Memory B cell (primary cell): ENCODE measurements around the gene MDH2.
"Not testable (repeated sequence)": the region's sequence is repeated elsewhere in the genome, so short reads cannot be mapped to it uniquely, and the experiment has no call there.

Source experiments
- ATAC-seq: fragments of 150-1000 bp; cut with Tn5 transposase; 2 replicates; pipeline ENCODE4 v1.10.0; 2021; ENCODE audit warnings: low read depth, mild to moderate bottlenecking, moderate library complexity
- DNase-seq, 2 donors: peaks; one replicate each; pipeline ENCODE4 v3.0.0; 2022; ENCODE audit warnings: low spot score in 2 of 2
- H3K27ac Mint-ChIP-seq: one replicate; pipeline ENCODE4 v1.8.0; 2022; ENCODE audit warnings: mild to moderate bottlenecking, moderate library complexity, mixed read lengths
- H3K27me3 Mint-ChIP-seq: one replicate; pipeline ENCODE4 v1.8.0; 2022; ENCODE audit warnings: mixed read lengths
- H3K36me3 Mint-ChIP-seq: one replicate; pipeline ENCODE4 v1.8.0; 2022; ENCODE audit warnings: mild to moderate bottlenecking, mixed read lengths
- H3K4me1 Mint-ChIP-seq: one replicate; pipeline ENCODE4 v1.8.0; 2022; ENCODE audit warnings: mixed read lengths
- H3K4me3 Mint-ChIP-seq: one replicate; pipeline ENCODE4 v1.8.0; 2022; ENCODE audit warnings: mild to moderate bottlenecking, moderate library complexity, mixed read lengths
- H3K9me3 Mint-ChIP-seq: one replicate; pipeline ENCODE4 v1.8.0; 2022; ENCODE audit warnings: mixed read lengths

MDH2 gene

DNA sequence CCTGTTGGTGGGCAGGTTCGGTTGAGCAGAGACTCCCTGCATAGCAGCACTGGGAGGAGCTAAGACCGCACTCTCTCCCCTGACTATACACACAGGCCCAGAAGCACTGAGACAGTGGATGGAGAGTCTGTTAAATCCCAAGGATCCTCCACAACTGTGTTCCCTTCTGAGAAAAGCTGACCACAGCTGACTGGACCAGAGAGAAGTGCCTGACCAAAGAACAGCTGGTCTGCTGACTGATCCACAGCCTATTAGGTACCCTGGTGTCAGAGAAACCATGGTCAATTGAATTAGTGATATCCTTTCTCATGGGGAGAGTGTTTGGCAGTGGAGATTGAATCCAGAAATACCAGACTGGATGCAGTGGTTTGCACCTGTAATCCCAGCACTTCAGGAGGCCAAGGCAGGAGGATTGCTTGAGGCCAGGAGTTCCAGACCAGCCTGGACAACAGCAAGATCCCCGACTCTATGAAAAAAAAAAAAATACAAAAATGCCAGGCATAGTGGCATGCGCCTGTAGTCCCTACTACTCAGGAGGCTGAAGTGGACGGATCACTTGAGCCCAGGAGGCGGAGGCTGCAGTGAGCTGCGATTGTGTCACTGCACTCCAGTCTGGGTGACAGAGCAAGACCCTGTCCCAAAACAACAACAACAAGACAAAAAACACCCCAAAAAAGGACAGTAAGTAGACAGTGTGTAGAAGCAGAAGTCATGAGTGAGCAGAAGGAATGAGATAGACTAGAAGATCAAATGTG, 25.7 kb upstream of the MDH2 start:
- Mint-ChIP-seq H3K4me1 (peaks cover 5% of the 10 kb centered on the region), H3K27ac (no peak overlapping the region), H3K4me3 (no peak overlapping the region), H3K27me3 (no peaks in the 10 kb centered on the region), H3K36me3 (peaks cover 27% of the 10 kb centered on the region), H3K9me3 (no peaks in the 10 kb centered on the region)
- DNase-seq (no peak), ATAC-seq (no peak)

- peaks cover 5% of the 10 kb centered on the region for H3K4me1 Mint-ChIP-seq
- peak overlapping the region; percentile 17 for H3K27ac Mint-ChIP-seq
- ATAC-seq (no peak), DNase-seq (no peak)
- H3K9me3 Mint-ChIP-seq = no peaks in the 10 kb centered on the region
- no peaks in the 10 kb centered on the region for H3K27me3 Mint-ChIP-seq
- no peak overlapping the region for H3K4me3 Mint-ChIP-seq
- H3K36me3 Mint-ChIP-seq = peaks cover 25% of the 10 kb centered on the region
These were observed 24.9 kb upstream of the MDH2 start for GRCh38 chr7:76023002-76023401.

DNA sequence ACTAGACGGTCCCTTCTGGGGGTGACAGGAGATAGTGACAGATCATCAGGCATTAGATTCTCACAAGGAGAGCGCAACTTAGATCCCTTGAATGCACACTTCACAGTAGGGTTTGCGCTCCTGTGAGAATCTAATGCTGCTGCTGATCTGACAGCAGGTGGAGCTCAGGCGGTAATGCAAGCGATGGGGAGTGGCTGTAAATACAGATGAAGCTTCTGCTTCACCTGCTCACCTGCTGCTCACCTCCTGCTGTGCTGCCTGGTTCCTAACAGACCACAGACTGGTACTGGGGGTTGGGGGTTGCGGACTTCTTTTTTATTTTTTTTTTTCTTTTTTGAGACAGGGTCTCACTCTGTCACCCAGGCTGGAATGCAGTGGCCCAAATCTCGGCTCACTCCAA, 18.2 kb upstream of the MDH2 start:
- DNase-seq, H3K4me1 Mint-ChIP-seq, H3K27ac Mint-ChIP-seq, H3K4me3 Mint-ChIP-seq, H3K27me3 Mint-ChIP-seq, ATAC-seq, H3K9me3 Mint-ChIP-seq: not testable (repeated sequence)
- H3K36me3 Mint-ChIP-seq = peaks cover 17% of the 10 kb centered on the region

DNA sequence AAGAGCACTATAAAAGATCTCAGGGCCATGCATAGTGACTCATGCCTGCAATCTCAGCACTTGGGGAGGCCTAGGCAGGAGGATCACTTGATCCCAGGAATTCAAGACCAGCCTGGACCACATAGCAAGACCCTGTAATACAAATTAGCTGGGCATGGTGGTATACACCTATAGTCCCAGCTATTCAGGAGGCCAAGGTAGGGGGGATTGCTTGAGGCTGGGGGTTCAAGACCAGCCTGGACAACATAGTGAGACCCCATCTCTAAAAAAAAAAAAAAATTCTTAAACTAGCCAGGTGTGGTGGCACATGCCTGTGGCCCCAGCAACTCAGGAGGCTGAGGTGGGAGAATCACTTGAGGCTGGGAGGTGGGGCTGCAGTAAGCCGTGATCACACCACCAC, 15.9 kb upstream of the MDH2 start:
- Mint-ChIP-seq H3K4me3 (no peak overlapping the region), H3K36me3 (peaks cover 6% of the 10 kb centered on the region), H3K9me3 (no peaks in the 10 kb centered on the region), H3K27me3 (no peaks in the 10 kb centered on the region), H3K4me1 (peaks cover 2% of the 10 kb centered on the region), H3K27ac (no peak overlapping the region)
- DNase-seq = no peak
- no peak for ATAC-seq

GRCh38 chr7:76037310-76037709, 10.6 kb upstream of the MDH2 start:
- Mint-ChIP-seq H3K27me3 (no peaks in the 10 kb centered on the region), H3K4me1 (peaks cover 8% of the 10 kb centered on the region), H3K36me3 (peaks cover 1% of the 10 kb centered on the region), H3K4me3 (no peak overlapping the region), H3K27ac (no peak overlapping the region), H3K9me3 (no peaks in the 10 kb centered on the region)
- no peak for DNase-seq
- ATAC-seq = no peak

- Mint-ChIP-seq H3K27ac (no peak overlapping the region), H3K27me3 (no peaks in the 10 kb centered on the region), H3K9me3 (no peaks in the 10 kb centered on the region), H3K4me3 (no peak overlapping the region), H3K36me3 (peaks cover 4% of the 10 kb centered on the region), H3K4me1 (peaks cover 9% of the 10 kb centered on the region)
- no peak for ATAC-seq
- DNase-seq = no peak
These were observed 7.8 kb upstream of the MDH2 start for GRCh38 chr7:76040126-76040525.

GRCh38 chr7:76044375-76044865, 3.5 kb upstream of the MDH2 start:
- Mint-ChIP-seq H3K4me3 (no peak overlapping the region), H3K9me3 (no peaks in the 10 kb centered on the region), H3K36me3 (peaks cover 9% of the 10 kb centered on the region), H3K27me3 (no peaks in the 10 kb centered on the region), H3K27ac (no peak overlapping the region), H3K4me1 (peaks cover 23% of the 10 kb centered on the region)
- no peak for ATAC-seq
- no peak for DNase-seq

- H3K4me3 Mint-ChIP-seq = peak overlapping the region; percentile 90
- ATAC-seq (no peak), DNase-seq (peak in 1 of 2 donors; percentile 7)
- H3K27ac Mint-ChIP-seq = peak overlapping the region; percentile 90
- peaks cover 24% of the 10 kb centered on the region for H3K4me1 Mint-ChIP-seq
- H3K36me3 Mint-ChIP-seq = peaks cover 15% of the 10 kb centered on the region
- no peaks in the 10 kb centered on the region for H3K27me3 Mint-ChIP-seq
- H3K9me3 Mint-ChIP-seq = no peaks in the 10 kb centered on the region
These were observed 548 bp upstream of the MDH2 start for GRCh38 chr7:76047305-76047810.

- Mint-ChIP-seq H3K4me1 (peaks cover 30% of the 10 kb centered on the region), H3K27me3 (no peaks in the 10 kb centered on the region), H3K36me3 (peaks cover 15% of the 10 kb centered on the region), H3K4me3 (peak overlapping the region; percentile 90), H3K9me3 (no peaks in the 10 kb centered on the region), H3K27ac (peak overlapping the region; percentile 90)
- DNase-seq = peak; percentile 9 to 21
- peak; percentile 44 for ATAC-seq
These were observed 722 bp downstream of the MDH2 start for GRCh38 chr7:76048668-76048988.

GRCh38 chr7:76049295-76049694, 1.4 kb downstream of the MDH2 start:
- no peaks in the 10 kb centered on the region for H3K9me3 Mint-ChIP-seq
- no peaks in the 10 kb centered on the region for H3K27me3 Mint-ChIP-seq
- DNase-seq (no peak), ATAC-seq (no peak)
- peak overlapping the region; percentile 33 for H3K4me3 Mint-ChIP-seq
- H3K36me3 Mint-ChIP-seq = peaks cover 15% of the 10 kb centered on the region
- H3K27ac Mint-ChIP-seq = peak overlapping the region; percentile 90
- peaks cover 31% of the 10 kb centered on the region for H3K4me1 Mint-ChIP-seq

- Mint-ChIP-seq H3K36me3 (peaks cover 12% of the 10 kb centered on the region), H3K4me3 (no peak overlapping the region), H3K4me1 (peaks cover 27% of the 10 kb centered on the region), H3K27me3 (no peaks in the 10 kb centered on the region), H3K9me3 (no peaks in the 10 kb centered on the region), H3K27ac (peak overlapping the region; percentile 90)
- DNase-seq = no peak
- ATAC-seq = no peak
These were observed 2.6 kb downstream of the MDH2 start for GRCh38 chr7:76050545-76050944.

GRCh38 chr7:76051840-76052239, 3.9 kb downstream of the MDH2 start:
- Mint-ChIP-seq H3K27ac (no peak overlapping the region), H3K4me1 (peaks cover 22% of the 10 kb centered on the region), H3K36me3 (peaks cover 10% of the 10 kb centered on the region), H3K4me3 (no peak overlapping the region), H3K27me3 (no peaks in the 10 kb centered on the region), H3K9me3 (no peaks in the 10 kb centered on the region)
- no peak for ATAC-seq
- no peak for DNase-seq

DNA sequence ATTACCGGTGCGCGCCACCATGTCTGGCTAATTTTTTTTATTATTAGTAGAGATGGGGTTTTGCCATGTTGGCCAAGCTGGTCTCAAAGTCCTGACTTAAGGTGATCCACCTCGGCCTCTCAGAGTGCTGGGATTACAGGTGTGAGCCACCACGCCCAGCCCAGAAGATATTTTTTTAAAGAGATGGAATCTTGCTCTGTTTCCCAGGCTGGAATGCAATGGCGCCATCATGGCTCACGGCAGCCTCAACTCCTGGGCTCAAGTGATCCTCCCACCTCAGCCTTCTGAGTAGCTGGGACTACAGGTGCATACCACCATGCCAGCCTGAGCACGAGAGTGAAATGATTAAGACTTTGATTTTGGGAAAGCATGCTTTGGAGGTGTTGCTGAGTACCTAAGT, 4.8 kb downstream of the MDH2 start:
- peak overlapping the region; percentile 28 for H3K27ac Mint-ChIP-seq
- not testable (repeated sequence) for ATAC-seq, H3K4me3 Mint-ChIP-seq, H3K9me3 Mint-ChIP-seq, DNase-seq, H3K27me3 Mint-ChIP-seq
- peaks cover 12% of the 10 kb centered on the region for H3K36me3 Mint-ChIP-seq
- peaks cover 22% of the 10 kb centered on the region for H3K4me1 Mint-ChIP-seq

DNA sequence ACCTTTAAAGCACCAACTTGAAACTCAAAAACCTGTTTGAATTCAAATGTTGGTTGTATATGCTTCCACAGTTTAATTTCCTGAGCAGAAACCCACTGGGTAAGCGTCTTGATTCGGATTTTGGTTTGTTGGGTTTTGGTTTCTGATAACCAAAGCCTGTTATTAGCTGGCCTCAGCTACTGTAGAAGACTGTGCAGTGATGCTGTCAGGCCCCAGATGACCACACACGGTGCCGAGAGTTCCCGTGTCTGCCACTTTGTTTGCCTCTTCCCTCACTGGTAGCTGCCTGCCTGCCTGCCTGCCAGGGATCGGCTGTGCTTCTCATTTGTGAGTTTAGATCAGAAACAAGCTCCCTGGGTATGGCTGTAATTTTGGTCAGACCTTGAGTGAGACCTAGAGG, 5.6 kb downstream of the MDH2 start:
- ATAC-seq (no peak), DNase-seq (no peak)
- H3K36me3 Mint-ChIP-seq = peaks cover 17% of the 10 kb centered on the region
- H3K27me3 Mint-ChIP-seq = no peaks in the 10 kb centered on the region
- no peaks in the 10 kb centered on the region for H3K9me3 Mint-ChIP-seq
- no peak overlapping the region for H3K27ac Mint-ChIP-seq
- H3K4me1 Mint-ChIP-seq = peaks cover 21% of the 10 kb centered on the region
- no peak overlapping the region for H3K4me3 Mint-ChIP-seq
